Inferior parietal cortex (tissue), 1 donor: ENCODE measurements around the gene ANXA8L1.
"Not testable (repeated sequence)": the region's sequence is repeated elsewhere in the genome, so short reads cannot be mapped to it uniquely, and the experiment has no call there.

Source experiments
- DNase-seq: peaks from one replicate; pipeline ENCODE4 v3.0.0-alpha.2; 2016; ENCODE audit errors: extremely low spot score

ANXA8L1 gene

DNA sequence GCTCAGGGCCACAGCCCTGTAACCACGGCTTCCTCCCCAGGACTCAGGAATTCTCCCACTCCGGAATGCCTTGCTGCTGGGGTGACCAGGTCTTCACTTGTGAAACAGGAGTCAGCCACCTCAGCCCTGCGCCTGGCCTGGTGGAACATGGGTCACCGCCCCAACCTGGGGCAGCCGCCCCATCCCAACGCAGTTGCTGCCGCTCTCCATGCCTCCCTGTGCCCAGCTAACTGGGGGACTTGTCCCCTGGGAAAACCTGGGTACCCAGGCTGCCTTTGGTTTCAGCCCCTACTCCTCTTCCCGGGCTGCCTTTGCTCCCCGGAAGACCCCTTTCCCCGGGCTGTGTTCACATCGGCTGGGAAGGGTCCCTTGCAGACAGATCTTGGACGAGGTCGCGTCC, 22.2 kb downstream of the ANXA8L1 start:
- DNase-seq, result not testable (repeated sequence)

DNA sequence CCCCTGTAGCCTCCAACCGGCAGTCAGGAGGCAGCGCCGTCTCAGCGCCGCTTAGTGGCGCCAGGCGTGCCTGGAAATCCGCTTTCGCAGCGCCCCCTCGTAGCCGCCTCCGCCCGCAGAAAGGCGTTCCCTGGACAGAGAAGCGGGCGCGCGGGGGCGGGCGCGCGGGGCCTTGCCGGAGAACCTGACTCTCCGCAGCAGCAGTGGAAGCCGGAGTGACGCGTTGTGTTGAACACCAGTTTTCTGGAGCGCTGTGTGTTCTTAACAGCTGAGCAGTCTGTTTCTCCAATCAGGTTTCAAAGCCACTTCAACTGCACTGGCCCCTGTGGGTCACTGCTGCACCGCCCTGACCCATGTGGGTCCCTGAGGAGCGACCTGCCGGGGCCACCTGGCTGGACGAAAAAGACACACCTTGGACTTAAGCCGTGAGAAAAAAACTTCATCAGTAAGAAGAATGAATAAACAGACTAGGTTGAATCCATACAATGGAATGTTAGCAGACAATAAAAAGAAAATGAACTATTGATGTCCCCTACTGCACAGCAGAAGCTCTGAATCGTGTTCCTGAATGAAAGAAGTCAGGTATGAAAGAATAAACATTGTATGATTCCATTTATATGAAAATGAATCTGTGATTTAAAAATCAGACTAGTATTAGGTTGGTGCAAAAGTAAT, 22.8 kb downstream of the ANXA8L1 start:
- DNase-seq, result peak; percentile 2

DNA sequence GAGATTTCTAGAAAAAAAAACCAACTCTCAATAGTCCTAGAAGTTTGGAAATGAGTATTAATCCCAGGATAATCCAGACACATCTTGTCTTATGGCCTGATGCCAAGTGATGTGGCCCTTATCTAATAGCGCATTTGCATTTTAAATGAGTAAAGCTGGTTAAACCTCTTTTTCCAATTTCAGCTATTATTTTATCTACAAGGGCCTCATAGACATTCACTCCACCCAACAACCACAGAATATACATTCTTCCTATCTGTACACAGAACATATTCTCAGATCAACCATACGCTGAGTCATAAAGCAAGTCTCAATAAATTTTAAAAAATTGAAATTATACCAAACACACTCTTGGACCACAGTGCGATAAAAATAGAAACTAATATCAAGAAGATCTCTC, 34.0 kb downstream of the ANXA8L1 start:
- DNase-seq, result not testable (repeated sequence)

DNA sequence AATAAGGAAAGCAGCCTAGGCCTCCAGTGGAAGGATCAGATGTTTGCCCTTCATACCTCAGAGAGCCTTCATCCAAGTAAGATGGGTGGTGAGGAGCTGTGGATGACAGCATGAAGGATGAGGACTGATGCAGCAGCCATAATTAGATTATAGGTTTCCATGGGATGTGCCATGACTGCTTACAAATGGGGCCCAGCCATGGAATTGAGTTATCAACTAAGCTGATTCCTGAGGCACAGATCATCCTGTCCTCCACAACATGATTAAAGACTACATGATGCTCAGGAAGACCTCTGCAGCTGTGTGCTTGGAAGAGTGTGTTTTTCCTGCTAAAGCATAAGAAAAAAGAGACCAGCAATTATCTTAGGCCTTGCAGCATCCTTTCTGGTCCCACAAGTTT, 35.5 kb downstream of the ANXA8L1 start:
- not testable (repeated sequence) for DNase-seq

DNA sequence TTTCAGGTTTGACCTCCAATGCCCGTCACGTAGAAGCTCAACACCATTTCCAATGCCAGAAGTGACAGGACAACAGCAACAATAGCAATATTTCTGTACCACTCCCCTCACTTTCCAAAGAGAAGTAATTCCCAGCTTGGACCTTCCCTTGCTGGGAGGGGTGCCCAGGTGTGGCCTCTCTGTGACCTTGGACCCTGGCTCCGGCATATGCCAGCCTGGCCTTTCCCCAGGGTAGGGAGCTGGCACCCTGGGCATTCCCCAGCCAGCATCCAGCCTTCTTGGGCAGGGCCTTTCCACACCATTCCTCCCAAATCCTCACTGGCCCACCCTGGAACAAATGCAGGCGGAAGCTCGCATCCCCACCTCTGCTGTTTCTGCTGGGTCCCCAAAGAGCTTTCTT, 37.1 kb downstream of the ANXA8L1 start:
- DNase-seq, result not testable (repeated sequence)

DNA sequence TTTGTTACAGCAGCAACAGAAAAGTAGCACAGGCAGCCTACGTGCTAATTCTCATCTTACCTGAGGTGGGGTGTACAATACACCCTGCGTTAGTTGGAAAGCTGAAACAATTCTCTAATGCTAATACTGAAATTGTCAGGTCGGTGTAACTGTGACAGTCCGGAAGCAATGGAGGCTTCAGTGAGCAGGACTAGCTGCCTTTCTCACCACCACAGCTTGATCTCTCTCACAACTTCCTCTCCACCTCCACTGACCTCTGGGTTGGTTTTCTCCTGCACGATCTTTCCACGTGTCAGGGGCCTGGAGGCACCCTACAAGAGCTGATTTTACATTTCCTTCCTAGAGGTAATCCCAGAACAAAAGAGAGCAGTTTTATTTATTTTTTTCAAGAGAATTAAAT, 39.7 kb downstream of the ANXA8L1 start:
- DNase-seq, result not testable (repeated sequence)

DNA sequence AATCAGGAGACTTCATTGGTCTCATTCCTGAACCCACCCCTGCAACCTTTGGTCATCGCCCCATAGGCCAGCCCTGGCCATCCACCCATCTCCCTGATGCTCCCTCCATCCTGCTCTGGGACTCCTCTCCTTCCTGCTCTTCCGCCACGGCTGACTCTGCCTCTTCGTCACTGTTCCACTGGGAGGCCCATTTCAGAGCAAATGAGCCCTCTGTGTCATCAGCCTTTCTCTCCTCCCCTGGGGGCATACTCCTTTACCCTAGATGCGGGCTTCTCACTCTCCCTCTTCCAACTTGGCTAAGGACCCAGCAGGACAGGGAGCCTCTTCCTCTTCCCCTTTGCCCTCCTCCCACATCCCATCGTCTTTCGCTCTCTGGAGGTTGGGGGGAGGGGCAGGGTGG, 42.7 kb downstream of the ANXA8L1 start:
- not testable (repeated sequence) for DNase-seq

DNA sequence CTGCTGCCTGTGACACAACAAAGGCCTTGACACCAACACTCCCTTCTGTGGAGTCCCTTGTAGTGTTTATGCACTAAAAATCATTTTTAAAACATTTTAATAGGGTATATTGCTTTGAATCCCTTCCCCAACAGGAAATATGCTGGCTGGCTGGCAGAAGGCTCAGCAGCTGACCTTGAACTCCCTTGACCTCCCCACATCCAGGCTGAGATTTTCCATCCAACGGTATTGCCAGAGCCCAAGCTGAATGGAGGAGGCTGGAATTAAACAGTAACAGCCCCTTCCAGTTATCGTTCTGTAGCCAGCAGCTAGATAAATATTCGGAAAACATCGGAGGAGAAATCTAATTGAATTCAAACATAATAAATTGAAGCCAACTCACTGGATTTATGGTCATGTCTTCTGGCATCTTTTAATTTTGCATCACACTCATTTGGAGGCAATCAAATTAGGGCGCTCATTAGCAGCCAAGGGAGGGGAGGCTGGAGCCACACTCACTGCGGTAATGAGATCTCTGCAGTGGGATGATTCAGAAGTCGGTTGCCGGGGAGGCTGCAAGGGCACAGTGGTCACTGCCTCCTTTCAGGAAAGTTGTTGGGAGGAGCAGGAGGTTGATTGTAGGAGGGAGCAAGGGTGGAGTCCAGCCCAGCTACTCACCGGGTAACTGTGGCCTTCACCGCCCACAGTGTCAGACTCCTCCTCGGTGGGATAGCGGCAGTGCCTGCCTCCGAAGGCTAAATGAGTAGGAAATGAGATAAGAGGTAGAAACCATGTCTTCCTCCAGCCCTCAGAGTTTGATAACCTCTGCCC, 44.2 kb downstream of the ANXA8L1 start:
- not testable (repeated sequence) for DNase-seq

DNA sequence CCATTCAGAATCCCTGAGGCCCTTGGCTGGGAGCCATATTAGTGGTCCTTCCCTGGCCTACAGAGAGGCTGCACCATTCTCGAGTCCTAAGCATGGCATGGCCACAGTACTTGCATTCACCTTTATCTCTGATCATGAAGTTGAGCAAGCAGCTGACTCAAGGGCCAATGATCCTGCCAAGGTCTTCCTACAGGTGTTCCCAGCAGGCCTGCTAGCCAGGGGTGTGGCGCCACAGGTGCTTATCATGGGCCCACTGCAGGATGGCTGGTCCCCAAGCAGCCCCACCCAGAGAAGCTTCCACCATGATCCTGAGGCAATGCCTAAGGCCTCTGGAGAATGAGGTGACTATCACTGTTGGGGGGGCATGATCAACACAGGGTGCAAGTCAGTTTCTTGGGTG, 48.0 kb downstream of the ANXA8L1 start:
- DNase-seq, result not testable (repeated sequence)

DNA sequence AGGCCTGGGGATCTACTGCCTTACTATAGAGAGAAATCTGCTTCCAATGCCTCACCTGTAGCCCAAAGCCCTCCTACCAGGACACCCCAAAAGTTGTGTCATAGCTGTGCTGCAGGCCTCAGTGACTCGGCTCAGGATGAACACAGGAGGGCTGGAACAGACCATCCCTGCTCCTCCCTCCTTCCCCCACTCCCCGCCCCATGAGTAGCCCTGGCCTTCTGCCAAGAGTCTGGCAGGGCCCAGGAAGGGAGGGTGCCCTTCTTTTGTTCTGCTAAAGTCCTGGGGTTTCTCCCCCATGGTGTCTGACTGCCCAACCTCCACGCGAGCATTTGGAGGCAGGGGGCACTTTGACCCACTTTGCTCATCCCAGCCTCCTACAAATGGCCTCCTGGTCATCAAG, 65.4 kb downstream of the ANXA8L1 start:
- not testable (repeated sequence) for DNase-seq
